ENCODE measurements around the gene RPS13.
"Not testable (repeated sequence)": the region's sequence is repeated elsewhere in the genome, so short reads cannot be mapped to it uniquely, and the experiment has no call there.

RPS13 gene

GRCh38 chr11:17077520-17078401, at the start of gene RPS13:
TSS of gene RPS13 (minus strand) at chr11:17077667. CDS start at chr11:17077641, 26 bp downstream.
- peak; percentile 90 to 93 for DNase-seq (ENCODE audit: low read depth in 2 of 2)

DNA sequence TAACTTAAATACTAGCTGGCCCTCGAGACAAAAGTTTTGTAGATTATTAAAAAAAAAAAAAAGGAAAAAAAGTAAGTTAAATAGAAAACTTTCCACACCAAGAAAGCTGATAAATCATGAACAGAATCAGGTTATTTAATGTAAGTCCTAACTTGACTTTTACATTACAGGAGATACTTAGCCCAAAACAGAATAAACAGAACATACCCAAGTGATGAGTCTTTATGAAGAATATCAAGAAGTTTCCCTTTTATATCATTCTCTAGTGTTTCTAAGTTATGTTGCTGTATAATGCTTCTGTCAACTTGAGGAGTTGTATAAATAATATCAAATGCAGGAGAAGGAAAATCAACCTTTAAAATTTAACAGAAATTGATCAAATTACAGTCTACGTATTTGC, 44.5 kb upstream of the RPS13 start:
- no peak for DNase-seq (ENCODE audit: low read depth in 2 of 2)

- no peak for DNase-seq (ENCODE audit: low read depth in 2 of 2)
These were observed 39.8 kb upstream of the RPS13 start for GRCh38 chr11:17117262-17117661.

DNA sequence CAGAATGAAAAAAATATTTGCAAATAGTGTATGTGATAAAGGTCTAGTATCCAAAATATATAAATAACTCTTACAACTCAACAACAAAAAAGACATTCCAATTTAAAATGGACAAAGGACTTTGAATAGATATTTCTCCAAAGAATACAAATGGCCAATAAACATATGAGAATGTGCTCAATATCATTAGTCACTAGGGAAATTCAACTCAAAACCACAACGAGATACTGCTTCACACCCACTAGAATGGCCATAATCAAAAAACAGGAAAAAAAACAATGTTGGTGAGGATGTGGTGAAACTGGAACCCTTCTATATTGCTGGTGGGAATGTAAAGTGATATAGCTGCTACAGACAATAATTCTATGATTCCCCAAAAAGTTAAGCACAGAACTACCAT, 38.6 kb upstream of the RPS13 start:
- no peak for DNase-seq (ENCODE audit: low read depth in 2 of 2)

- not testable (repeated sequence) for DNase-seq (ENCODE audit: low read depth in 2 of 2)
These were observed 30.3 kb upstream of the RPS13 start for GRCh38 chr11:17107745-17108144.

DNA sequence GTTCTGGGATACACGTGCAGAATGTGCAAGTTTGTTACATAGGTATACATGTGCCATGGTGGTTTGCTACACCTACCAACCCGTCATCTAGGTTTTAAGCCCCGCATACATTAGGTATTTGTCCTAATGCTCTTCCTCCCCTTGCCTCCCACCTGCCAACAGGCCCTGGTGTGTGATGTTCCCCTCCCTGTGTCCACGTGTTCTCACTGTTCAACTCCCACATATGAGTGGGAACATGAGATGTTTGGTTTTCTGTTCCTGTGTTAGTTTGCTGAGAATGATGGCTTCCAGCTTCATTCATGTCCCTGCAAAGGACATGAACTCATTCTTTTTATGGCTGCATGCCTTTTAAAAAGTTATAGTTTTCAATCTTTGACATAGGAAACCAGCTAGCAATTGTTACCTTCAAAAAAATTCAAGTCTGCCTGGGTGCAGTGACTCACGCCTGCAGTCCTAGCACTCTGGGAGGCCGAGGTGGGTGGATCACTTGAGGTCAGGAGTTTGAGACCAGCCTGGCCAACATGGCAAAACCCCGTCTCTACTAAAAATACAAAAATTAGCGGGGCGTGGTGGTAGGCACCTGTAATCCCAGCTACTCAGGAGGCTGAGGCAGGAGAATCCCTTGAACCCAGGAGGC, 28.1 kb upstream of the RPS13 start:
- not testable (repeated sequence) for DNase-seq (ENCODE audit: low read depth in 2 of 2)

DNA sequence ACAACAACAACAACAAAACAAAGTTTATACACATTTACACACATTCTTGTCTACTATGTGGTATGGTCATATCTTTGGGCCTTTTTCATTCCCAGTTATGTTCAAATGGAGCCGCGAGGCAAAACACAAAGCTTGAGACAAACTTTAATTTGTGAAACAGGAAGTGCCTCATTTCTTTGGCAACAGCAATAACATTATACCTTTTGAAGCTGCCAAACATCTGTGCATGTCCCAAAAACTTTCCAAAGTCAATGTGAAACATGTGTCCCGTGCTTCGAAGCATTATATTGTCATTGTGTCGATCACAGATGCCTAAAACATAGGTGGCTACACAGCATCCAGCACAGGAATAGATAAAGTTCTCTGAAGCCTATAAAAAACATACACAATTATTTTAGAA, 25.0 kb upstream of the RPS13 start:
- no peak for DNase-seq (ENCODE audit: low read depth in 2 of 2)

DNA sequence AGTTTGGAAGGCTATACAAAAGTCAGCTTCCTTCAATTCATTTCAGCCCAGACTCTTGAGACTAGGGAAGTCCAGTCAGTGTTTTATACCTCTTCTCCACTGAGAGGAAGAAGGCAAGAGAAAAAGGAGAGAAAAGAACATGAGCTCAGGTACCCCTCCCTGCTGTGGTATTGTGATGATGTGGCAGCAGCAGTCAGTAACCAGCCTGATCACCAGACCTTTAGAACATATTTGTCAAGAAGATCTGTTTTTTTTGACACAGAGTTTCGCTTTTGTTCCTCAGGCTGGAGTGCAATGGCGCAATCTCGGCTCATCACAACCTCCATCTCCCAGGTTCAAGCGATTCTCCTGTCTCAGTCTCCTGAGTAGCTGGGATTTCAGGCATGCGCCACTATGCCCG, 21.2 kb upstream of the RPS13 start:
- no peak for DNase-seq (ENCODE audit: low read depth in 2 of 2)

DNA sequence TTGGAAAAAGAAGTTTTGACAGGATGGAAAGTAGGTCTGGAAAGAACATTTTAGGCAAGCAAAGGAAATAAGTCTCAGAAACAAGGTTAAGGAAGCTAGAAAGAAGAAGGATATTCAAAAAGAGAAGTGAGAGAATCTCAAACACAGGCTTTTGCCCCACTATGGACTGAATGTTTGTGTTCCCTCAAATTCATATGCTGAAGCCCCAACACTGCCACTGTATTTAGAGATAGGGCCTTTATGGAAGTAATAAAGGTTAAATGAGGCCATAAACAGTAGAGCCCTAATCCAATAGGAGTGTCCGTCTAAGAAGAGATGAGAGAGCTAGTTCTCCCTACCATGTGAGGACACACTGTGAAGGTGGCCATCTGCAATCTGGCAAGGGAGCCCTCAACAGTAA, 20.6 kb upstream of the RPS13 start:
- DNase-seq (ENCODE audit: low read depth in 2 of 2): no peak

DNA sequence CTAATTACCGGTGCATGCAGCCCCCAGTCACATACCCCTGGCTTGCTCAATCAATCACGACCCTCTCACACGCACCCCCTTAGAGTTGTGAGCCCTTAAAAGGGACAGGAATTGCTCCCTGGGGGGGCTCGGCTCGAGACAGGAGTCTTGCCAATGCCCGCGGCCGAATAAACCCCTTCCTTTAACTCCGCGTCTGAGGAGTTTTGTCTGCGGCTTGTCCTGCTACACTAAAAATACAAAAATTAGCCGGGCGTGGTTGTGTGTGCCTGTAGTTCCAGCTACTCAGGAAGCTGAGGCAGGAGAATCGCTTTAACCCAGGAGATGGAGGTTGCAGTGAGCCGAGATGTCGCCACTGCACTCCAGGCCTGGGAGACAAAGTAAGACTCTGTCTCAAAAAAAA, 8.5 kb upstream of the RPS13 start:
- not testable (repeated sequence) for DNase-seq (ENCODE audit: low read depth in 2 of 2)

- no peak for DNase-seq (ENCODE audit: low read depth in 2 of 2)
These were observed 287 bp downstream of the RPS13 start for GRCh38 chr11:17077240-17077519.

- DNase-seq (ENCODE audit: low read depth in 2 of 2): no peak
These were observed 789 bp downstream of the RPS13 start for GRCh38 chr11:17076517-17077239.

DNA sequence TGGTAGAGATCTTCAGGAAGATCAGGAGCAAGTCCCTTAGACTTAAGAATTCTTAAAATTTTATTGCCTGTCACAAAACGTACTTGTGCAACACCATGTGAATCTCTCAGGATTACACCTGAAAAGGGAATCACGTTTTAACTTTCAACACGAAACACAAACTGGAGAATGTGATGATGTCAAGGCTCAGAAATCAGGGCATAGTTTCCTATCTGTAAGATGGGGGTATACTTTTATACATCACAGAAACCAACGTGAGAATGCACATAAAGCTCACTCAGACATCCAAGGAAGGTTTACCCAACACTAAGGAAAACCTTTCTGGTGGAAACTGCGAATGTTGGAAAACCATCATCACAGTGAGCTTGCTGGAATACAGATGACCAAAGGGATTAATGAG, 2.0 kb downstream of the RPS13 start:
- no peak for DNase-seq (ENCODE audit: low read depth in 2 of 2)

GRCh38 chr11:17073370-17074027, 4.0 kb downstream of the RPS13 start:
- no peak for DNase-seq (ENCODE audit: low read depth in 2 of 2)

- DNase-seq (ENCODE audit: low read depth in 2 of 2): no peak
These were observed 10.1 kb downstream of the RPS13 start for GRCh38 chr11:17067417-17067816.

- DNase-seq (ENCODE audit: low read depth in 2 of 2): no peak
These were observed 10.8 kb downstream of the RPS13 start for GRCh38 chr11:17066691-17067090.

DNA sequence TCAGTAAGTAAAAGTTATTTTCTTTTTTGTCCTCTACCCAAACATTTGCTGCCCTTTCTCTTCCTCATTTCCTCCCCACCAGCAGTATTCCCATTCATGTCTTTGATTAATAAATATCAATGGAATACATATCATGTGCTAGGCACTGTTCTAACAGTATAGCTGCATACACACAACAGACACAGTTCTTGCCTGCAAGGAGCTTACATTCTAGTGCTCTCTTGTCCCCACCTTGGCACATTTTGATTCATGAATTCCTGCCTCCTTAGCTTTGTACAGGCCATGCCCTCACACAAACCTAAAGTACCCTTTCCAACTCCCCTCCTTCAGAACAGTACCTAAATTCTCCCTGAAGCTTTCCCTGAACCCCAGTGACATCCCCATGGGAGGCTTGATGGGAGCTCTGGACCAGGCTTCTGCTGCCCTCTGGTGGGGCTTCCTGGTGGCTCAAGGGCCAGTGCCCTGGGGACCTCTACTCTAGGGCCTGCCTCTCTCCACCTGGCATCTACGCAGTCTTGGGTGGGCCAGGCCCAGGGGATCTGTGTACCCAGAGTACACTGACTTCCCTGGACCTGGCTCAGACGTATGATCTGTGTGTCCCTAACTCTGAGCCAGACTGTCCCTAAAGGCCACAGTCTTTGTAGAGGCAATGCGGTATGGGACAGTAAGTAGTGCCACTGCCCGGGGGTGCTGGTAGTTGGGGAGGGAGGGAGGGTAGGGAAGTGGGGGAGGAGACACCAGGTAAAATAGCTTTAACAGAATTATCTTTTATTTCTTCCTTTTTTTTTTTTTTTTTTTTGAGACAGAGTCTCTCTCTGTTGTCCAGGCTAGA, 14.1 kb downstream of the RPS13 start:
- DNase-seq (ENCODE audit: low read depth in 2 of 2): peak in 1 of 2 donors; percentile 34

DNA sequence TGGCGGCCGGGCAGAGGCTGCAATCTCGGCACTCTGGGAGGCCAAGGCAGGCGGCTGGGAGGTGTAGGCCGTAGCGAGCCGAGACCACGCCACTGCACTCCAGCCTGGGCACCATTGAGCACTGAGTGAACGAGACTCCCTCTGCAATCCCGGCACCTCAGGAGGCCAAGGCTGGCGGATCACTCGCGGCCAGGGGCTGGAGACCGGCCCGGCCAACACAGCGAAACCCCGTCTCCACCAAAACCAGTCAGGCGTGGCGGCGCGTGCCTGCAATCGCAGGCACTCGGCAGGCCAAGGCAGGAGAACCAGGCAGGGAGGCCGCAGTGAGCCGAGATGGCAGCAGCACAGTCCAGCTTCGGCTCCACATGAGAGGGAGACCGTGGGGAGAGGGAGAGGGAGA, 26.3 kb downstream of the RPS13 start:
- DNase-seq (ENCODE audit: low read depth in 2 of 2): not testable (repeated sequence)

DNA sequence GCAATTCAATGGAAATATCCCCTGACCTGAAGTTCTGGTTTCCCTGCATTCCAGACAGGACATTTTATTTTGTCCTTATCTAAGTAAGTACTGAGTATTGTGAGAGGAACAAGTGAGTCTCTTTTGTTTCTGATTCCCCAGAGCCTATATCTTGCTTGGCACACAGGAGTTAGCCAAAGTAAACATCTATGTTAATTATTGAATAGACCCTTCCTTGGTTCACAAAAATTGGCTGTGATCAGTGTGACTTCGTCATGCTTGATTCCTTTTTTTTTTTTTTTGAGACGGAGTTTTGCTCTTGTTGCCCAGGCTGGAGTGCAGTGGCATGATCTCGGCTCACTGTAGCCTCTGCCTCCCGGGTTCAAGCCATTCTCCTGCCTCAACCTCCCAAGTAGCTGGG, 29.0 kb downstream of the RPS13 start:
- not testable (repeated sequence) for DNase-seq (ENCODE audit: low read depth in 2 of 2)

GRCh38 chr11:17046690-17047089, 30.8 kb downstream of the RPS13 start:
- DNase-seq (ENCODE audit: low read depth in 2 of 2): no peak

All from stimulated activated CD8-positive, alpha-beta memory T cell treated with anti-CD3 and anti-CD28 coated beads, Interleukin-15, amount 100 ng/mL, for 48 hours (primary cell).